Kidney epithelial cell (primary cell): ENCODE data around the gene CABCOCO1. TPM values are rescaled to one million over a fixed set of nuclear protein-coding genes. Genes with fewer than 3 reads are reported as not detected.

ENCODE experiments used
- DNase-seq: peaks from one replicate; pipeline ENCODE4 v3.0.0-alpha.2; 2010; ENCODE audit warnings: low read depth
- H3K27me3 ChIP-seq: 2 replicates; pipeline ENCODE4 v1.6.0; 2011; ENCODE audit warnings: low read length; ENCODE audit not compliant: control insufficient read depth, insufficient read depth
- H3K36me3 ChIP-seq: 2 replicates; pipeline ENCODE4 v1.5.1; 2011; ENCODE audit warnings: low read length; ENCODE audit not compliant: control insufficient read depth, insufficient read depth
- H3K4me3 ChIP-seq: 2 replicates; pipeline ENCODE4 v1.5.1; 2011; ENCODE audit warnings: low read depth, mild to moderate bottlenecking, control low read depth, low read length
- total RNA-seq: library from RNA; depleted of rRNA; stranded (reverse); fragments of >200 nt; gene quantifications from 2 replicates; pipeline ENCODE4 v1.2.3, GENCODE V29; 2015
- TF ChIP-seq, protein P1 (sequence below): IDR thresholded peaks from 2 replicates; pipeline ENCODE4 v1.5.1; 2011; ENCODE audit warnings: mild to moderate bottlenecking, moderate library complexity, low read length, control low read depth, inconsistent platforms; ENCODE audit not compliant: insufficient read depth, poor library complexity, severe bottlenecking

The CABCOCO1 gene
- total RNA-seq, 1 donor from 2014 or later: 0.33 TPM

DNA sequence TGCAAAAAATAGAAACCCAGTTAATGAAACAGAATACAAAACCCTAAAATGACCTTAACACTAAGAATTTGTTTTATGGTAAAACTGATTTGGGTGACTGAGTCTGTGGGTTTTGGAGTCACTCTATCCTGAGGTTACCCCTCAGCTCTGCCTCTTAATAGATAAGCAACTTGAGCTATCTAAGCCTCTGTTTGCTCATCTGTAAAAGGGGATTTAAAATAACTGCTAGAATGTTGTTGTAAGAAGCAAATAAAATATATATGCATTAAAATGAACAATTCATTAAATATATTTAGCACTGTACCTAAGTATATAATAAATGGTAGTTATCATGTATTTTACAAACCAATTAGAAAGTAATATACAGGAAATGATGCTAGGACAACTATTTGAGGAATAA lies 115.4 kb downstream of the CABCOCO1 start:
- TF ChIP-seq, protein P1, sequence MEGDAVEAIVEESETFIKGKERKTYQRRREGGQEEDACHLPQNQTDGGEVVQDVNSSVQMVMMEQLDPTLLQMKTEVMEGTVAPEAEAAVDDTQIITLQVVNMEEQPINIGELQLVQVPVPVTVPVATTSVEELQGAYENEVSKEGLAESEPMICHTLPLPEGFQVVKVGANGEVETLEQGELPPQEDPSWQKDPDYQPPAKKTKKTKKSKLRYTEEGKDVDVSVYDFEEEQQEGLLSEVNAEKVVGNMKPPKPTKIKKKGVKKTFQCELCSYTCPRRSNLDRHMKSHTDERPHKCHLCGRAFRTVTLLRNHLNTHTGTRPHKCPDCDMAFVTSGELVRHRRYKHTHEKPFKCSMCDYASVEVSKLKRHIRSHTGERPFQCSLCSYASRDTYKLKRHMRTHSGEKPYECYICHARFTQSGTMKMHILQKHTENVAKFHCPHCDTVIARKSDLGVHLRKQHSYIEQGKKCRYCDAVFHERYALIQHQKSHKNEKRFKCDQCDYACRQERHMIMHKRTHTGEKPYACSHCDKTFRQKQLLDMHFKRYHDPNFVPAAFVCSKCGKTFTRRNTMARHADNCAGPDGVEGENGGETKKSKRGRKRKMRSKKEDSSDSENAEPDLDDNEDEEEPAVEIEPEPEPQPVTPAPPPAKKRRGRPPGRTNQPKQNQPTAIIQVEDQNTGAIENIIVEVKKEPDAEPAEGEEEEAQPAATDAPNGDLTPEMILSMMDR: no peak
- Histone ChIP-seq H3K27me3 (no peaks in the 10 kb centered on the region), H3K4me3 (no peak overlapping the region), H3K36me3 (no peaks in the 10 kb centered on the region)
- DNase-seq: no peak

DNA sequence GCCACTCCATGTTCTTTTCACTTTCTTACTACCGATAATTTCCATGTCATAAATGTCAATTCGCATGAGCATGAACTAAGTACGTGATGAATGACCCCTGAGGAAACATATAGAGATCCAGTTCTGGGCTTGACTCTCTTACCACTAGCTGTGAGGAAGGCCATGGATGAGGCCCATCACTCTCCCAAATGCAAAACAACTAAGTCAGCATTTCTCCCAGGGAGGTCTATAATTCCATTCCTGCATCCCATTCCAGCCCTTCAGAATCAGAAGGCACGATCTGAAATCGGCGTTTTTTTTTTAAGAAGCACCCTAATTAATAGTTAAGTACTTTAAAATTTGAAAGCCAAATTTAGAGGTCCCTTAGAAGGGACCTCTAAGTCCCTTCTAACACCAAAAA lies 116.5 kb downstream of the CABCOCO1 start:
- TF ChIP-seq, protein P1: no peak
- no peaks in the 10 kb centered on the region for H3K27me3 ChIP-seq

DNA sequence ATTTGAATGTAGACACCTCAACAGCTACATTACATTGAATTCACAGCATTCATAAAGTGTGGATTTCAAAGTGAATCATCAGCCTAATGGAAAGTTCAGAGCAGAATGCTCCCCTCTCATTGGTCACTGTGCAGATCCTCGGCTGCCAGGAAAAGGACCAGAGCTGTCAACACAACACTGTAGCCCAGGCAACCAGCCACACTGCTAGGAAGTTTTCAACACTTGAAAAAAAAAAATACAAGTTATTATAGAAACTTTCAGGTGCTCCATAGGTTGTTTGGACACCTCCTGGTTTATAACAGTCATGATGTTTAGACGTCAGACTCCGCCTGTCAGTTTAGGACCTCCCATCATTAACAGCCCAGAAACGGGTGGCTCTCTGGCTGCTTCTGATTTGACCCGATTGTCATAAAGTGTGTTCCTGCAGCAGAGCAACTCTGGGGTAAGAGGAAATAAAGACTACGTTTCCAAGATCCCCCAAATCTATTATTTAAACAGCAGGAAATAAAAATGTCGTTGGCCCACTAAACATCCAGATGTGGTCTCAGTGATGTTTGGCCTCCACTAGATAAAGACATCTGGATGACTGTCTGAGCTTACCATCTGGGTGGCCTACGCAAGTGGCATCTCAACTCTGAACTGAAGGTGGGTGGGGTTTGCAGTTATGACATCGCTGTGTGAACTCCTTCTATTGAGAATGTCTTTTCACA lies 117.4 kb downstream of the CABCOCO1 start:
- TF ChIP-seq, protein P1: no peak
- Histone ChIP-seq H3K36me3 (no peaks in the 10 kb centered on the region), H3K27me3 (no peaks in the 10 kb centered on the region), H3K4me3 (no peak overlapping the region)
- DNase-seq: peak; percentile 65

More for the DNA sequence above, 116.5 kb downstream of the CABCOCO1 start:
- Histone ChIP-seq H3K36me3 (no peaks in the 10 kb centered on the region), H3K4me3 (no peak overlapping the region)
- DNase-seq: no peak

DNA sequence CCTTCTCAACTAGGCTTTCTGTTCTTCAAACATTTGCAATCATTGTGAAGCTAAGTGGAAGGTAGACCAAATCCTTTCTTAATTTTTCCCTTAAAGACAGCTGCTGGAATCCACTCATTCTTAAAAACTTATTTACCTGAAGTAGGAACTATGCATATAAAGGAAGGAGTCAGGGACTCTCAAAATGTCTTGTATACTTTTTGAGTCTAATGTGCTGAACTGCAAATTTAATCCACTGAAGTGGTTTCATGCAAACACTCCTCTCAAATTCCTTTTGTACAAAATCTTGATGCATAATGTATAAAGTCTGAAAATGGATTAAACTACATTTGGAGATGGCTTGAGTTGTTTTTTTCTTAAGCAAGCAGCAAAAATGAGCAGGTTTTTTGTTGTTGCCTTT lies 118.0 kb downstream of the CABCOCO1 start:
- TF ChIP-seq, protein P1: no peak
- no peak for DNase-seq
- H3K36me3 ChIP-seq: no peaks in the 10 kb centered on the region
- H3K4me3 ChIP-seq: no peak overlapping the region
- H3K27me3 ChIP-seq: no peaks in the 10 kb centered on the region

DNA sequence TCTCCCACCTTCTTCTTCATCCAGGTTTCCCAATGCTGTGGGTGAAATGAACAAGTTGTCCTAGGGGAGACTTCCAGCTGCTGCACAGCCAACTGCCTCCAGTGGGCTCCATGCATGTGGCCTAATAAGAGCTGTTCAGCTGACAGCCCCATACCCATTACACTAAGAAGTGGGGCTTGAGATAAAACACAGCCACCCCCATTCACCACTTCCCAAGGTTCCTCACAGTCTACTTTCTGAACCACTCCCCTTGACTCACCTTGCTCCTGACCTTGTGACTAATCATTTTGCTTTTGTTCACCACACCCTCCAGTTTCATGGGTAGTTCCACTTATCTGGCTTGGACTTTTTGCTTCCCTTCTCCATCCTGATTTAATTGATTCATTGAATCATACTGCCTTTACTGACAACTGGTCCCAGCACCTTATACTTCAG lies 119.3 kb downstream of the CABCOCO1 start:
- TF ChIP-seq, protein P1: no peak
- no peak for DNase-seq

More for the DNA sequence above, 119.3 kb downstream of the CABCOCO1 start:
- no peaks in the 10 kb centered on the region for H3K27me3 ChIP-seq
- H3K4me3 ChIP-seq: no peak overlapping the region
- H3K36me3 ChIP-seq: no peaks in the 10 kb centered on the region
